IMR-90 (cell line): ENCODE results near the gene FN1. TPM values are rescaled to one million over a fixed set of nuclear protein-coding genes. Genes with fewer than 3 reads are reported as not detected.

Experiments used
- ATAC-seq: fragments of 200-7000 bp; cut with Tn5 transposase; 2 replicates; pipeline ENCODE4 v1.9.1; 2020; ENCODE audit warnings: low read depth, mild to moderate bottlenecking, moderate library complexity
- BruUV-seq: library from RNA; stranded (reverse); fragments of 400-500 nt; replicated peaks from 2 replicates; lab custom pipeline; 2021; lab: Mats Ljungman, UMichigan
- CTCF ChIA-PET: fragments of 300-600 bp; formaldehyde crosslinking; extraction: SDS; loops from one replicate; lab custom pipeline; 2021; ENCODE audit warnings: antibody characterized with exemption; lab: Yijun Ruan, JAX
- POLR2A ChIA-PET: fragments of 300-600 bp; sonication (Branson Sonifier 250); formaldehyde crosslinking; loops from one replicate; lab custom pipeline; 2022; ENCODE audit warnings: antibody characterized with exemption; ENCODE audit not compliant: unreplicated experiment; lab: Charles Lee
- DNase-seq: peaks from one replicate; pipeline ENCODE4 v3.0.0; 2013
- H2AFZ ChIP-seq: replicated peaks from 2 replicates; pipeline ENCODE3; 2013; ENCODE audit warnings: low read length, mild to moderate bottlenecking; ENCODE audit not compliant: poor library complexity
- H2AK5ac ChIP-seq: 2 replicates; pipeline ENCODE4 v1.6.1; 2013; ENCODE audit warnings: low read depth, low read length, inconsistent platforms
- H2AK9ac ChIP-seq: replicated peaks from 2 replicates; pipeline ENCODE3; 2013; ENCODE audit warnings: mild to moderate bottlenecking, low read depth, low read length, moderate library complexity; ENCODE audit not compliant: poor library complexity
- H2BK120ac ChIP-seq: 2 replicates; pipeline ENCODE4 v1.6.1; 2013; ENCODE audit warnings: low read depth, low read length, inconsistent platforms
- H2BK15ac ChIP-seq: 3 replicates; pipeline ENCODE4 v1.6.1; 2013; ENCODE audit warnings: low read depth, low read length, inconsistent platforms
- H2BK20ac ChIP-seq: 2 replicates; pipeline ENCODE4 v1.6.1; 2013; ENCODE audit warnings: low read depth, mild to moderate bottlenecking, inconsistent platforms, low read length, moderate library complexity
- H2BK5ac ChIP-seq: 2 replicates; pipeline ENCODE4 v1.6.1; 2013; ENCODE audit warnings: mild to moderate bottlenecking, low read depth, low read length, inconsistent platforms; ENCODE audit not compliant: poor library complexity, severe bottlenecking
- H3K14ac ChIP-seq: replicated peaks from 2 replicates; pipeline ENCODE4 v1.6.1; 2013; ENCODE audit warnings: low read depth, low read length, inconsistent platforms
- H3K18ac ChIP-seq: 2 replicates; pipeline ENCODE4 v1.6.1; 2013; ENCODE audit warnings: low read depth, low read length, control low read depth
- H3K23ac ChIP-seq: 2 replicates; pipeline ENCODE4 v1.6.1; 2013; ENCODE audit warnings: low read depth, low read length, inconsistent platforms
- H3K27ac ChIP-seq: 2 replicates; pipeline ENCODE4 v1.5.1; 2013; ENCODE audit warnings: mild to moderate bottlenecking, control low read depth, low read length; ENCODE audit not compliant: insufficient read depth
- H3K27me3 ChIP-seq: 2 replicates; pipeline ENCODE4 v1.6.1; 2013; ENCODE audit warnings: low read length; ENCODE audit not compliant: control insufficient read depth, insufficient read depth
- H3K36me3 ChIP-seq: 2 replicates; pipeline ENCODE4 v1.6.1; 2013; ENCODE audit warnings: low read length, mixed read lengths; ENCODE audit not compliant: control insufficient read depth, insufficient read depth
- H3K4ac ChIP-seq: 2 replicates; pipeline ENCODE4 v1.6.1; 2013; ENCODE audit warnings: low read depth, low read length, inconsistent platforms
- H3K4me1 ChIP-seq: 2 replicates; pipeline ENCODE4 v1.6.1; 2013; ENCODE audit warnings: low read length, mixed read lengths; ENCODE audit not compliant: control insufficient read depth, insufficient read depth
- H3K4me2 ChIP-seq: 2 replicates; pipeline ENCODE4 v1.6.1; 2013; ENCODE audit warnings: low read depth, mild to moderate bottlenecking, control low read depth, low read length, moderate library complexity
- H3K4me3 ChIP-seq: 2 replicates; pipeline ENCODE4 v1.5.1; 2013; ENCODE audit warnings: low read depth, mild to moderate bottlenecking, control low read depth, low read length, moderate library complexity; ENCODE audit not compliant: insufficient read depth
- H3K56ac ChIP-seq: 2 replicates; pipeline ENCODE4 v1.6.1; 2013; ENCODE audit warnings: low read length, inconsistent platforms; ENCODE audit not compliant: insufficient read depth; ENCODE audit errors: extremely low read depth
- H3K79me1 ChIP-seq, 2 experiments: 2 replicates each; pipeline ENCODE4 v1.6.1; 2013; ENCODE audit warnings: low read length in 2 of 2, inconsistent platforms in 1 of 2, low read depth in 1 of 2
- H3K9ac ChIP-seq: 2 replicates; pipeline ENCODE4 v1.6.1; 2013; ENCODE audit warnings: low read depth, low read length, control low read depth
- H3K9me1 ChIP-seq: 2 replicates; pipeline ENCODE4 v1.6.1; 2013; ENCODE audit warnings: low read length, inconsistent platforms; ENCODE audit not compliant: insufficient read depth
- H3K9me3 ChIP-seq: 2 replicates; pipeline ENCODE4 v1.6.1; 2013; ENCODE audit warnings: low read length; ENCODE audit not compliant: control insufficient read depth, insufficient read depth
- H4K20me1 ChIP-seq: 2 replicates; pipeline ENCODE4 v1.6.1; 2013; ENCODE audit warnings: low read length, inconsistent platforms; ENCODE audit not compliant: insufficient read depth
- H4K5ac ChIP-seq: 2 replicates; pipeline ENCODE4 v1.6.1; 2013; ENCODE audit warnings: mild to moderate bottlenecking, low read depth, low read length, control low read depth
- H4K8ac ChIP-seq, 2 experiments: 2 replicates each; pipeline ENCODE4 v1.6.1; 2013; ENCODE audit warnings: low read depth in 2 of 2, low read length in 2 of 2, control low read depth in 1 of 2, inconsistent platforms in 1 of 2
- H4K91ac ChIP-seq: 2 replicates; pipeline ENCODE4 v1.6.1; 2013; ENCODE audit warnings: low read depth, low read length, inconsistent platforms; ENCODE audit not compliant: insufficient read depth
- whole genome bisulfite sequencing, 2 experiments: methylation state at CpG; one replicate each; pipeline versions ENCODE4 v1.1.5 to v1.1.7; 2013; ENCODE audit warnings: missing lambda C conversion rate in 2 of 2; ENCODE audit not compliant: insufficient read length in 1 of 2; ENCODE audit errors: extremely low coverage in 2 of 2; 5-methylcytosine and 5-hydroxymethylcytosine counted together
- dilution Hi-C: fragments of 300-500 bp; cut with HindIII; formaldehyde crosslinking; loops from one replicate; pipeline ENCODE4 v1.14.3; 2018; ENCODE audit warnings: low sequenced_read_pairs; ENCODE audit not compliant: unreplicated experiment
- in situ Hi-C: fragments of 300-500 bp; cut with MboI; formaldehyde crosslinking; loops from 3 replicates; pipeline ENCODE4 v1.14.3; 2019; ENCODE audit warnings: low sequenced_read_pairs, inconsistent platforms, mixed read lengths
- intact Hi-C: fragments of 100-400 bp; cut with micrococcal nuclease; formaldehyde crosslinking; loops from 2 replicates; pipeline ENCODE4 v1.10.0; 2022
- polyA plus RNA-seq, 3 experiments: library from polyadenylated mRNA; depleted of rRNA; stranded (reverse); fragments of >200 nt; gene quantifications; 2 replicates each; pipeline ENCODE4 v1.2.3, GENCODE V29; 2012; ENCODE audit warnings: low replicate concordance in 1 of 3
- total RNA-seq: library from RNA; depleted of rRNA; stranded (reverse); fragments of >200 nt; gene quantifications from 2 replicates; pipeline ENCODE4 v1.2.3, GENCODE V29; 2012
- TF ChIP-seq, protein P1 (sequence below): conservative IDR thresholded peaks from 2 replicates; pipeline ENCODE4 v1.5.1; 2012; ENCODE audit warnings: mild to moderate bottlenecking, low read depth, low read length, improper control_type of control experiment

Gene FN1
- total and polyA plus RNA-seq, 2 of the 4 experiments (the other 2 are of a cell fraction), result 8,243 to 13,004 TPM

GRCh38 chr2:215320679-215321078 lies 115.2 kb downstream of the FN1 start:
- no peak overlapping the region for H2AK5ac ChIP-seq
- intact Hi-C loops (no loop called here), in situ Hi-C loops (no loop called here), dilution Hi-C loops (no loop called here)
- no peaks in the 10 kb centered on the region for H3K27me3 ChIP-seq
- no peak overlapping the region for H3K23ac ChIP-seq
- ATAC-seq (no peak), DNase-seq (no peak)
- no peak overlapping the region for H4K91ac ChIP-seq
- CTCF ChIA-PET, result no interaction called here
- no peak overlapping the region for H3K4me3 ChIP-seq
- no peak overlapping the region for H3K4ac ChIP-seq
- no peak overlapping the region for H3K9ac ChIP-seq
- no TSS peak for BruUV-seq
- no peak overlapping the region for H4K5ac ChIP-seq
- H3K4me2 ChIP-seq, result no peak overlapping the region
- no peak overlapping the region for H2BK15ac ChIP-seq
- H2BK5ac ChIP-seq, result no peak overlapping the region
- H3K79me1 ChIP-seq, result peaks cover 16 to 20% of the 10 kb centered on the region in 2 experiments
- no peak overlapping the region for H2BK20ac ChIP-seq
- H3K56ac ChIP-seq, result no peak overlapping the region
- TF ChIP-seq, protein P1, sequence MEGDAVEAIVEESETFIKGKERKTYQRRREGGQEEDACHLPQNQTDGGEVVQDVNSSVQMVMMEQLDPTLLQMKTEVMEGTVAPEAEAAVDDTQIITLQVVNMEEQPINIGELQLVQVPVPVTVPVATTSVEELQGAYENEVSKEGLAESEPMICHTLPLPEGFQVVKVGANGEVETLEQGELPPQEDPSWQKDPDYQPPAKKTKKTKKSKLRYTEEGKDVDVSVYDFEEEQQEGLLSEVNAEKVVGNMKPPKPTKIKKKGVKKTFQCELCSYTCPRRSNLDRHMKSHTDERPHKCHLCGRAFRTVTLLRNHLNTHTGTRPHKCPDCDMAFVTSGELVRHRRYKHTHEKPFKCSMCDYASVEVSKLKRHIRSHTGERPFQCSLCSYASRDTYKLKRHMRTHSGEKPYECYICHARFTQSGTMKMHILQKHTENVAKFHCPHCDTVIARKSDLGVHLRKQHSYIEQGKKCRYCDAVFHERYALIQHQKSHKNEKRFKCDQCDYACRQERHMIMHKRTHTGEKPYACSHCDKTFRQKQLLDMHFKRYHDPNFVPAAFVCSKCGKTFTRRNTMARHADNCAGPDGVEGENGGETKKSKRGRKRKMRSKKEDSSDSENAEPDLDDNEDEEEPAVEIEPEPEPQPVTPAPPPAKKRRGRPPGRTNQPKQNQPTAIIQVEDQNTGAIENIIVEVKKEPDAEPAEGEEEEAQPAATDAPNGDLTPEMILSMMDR, result no peak
- no peak overlapping the region for H4K8ac ChIP-seq
- H3K36me3 ChIP-seq, result peaks cover 31% of the 10 kb centered on the region
- no CpG with 5 or more reads among the region's 7 CpGs for WGBS, 2 experiments
- no peak overlapping the region for H3K14ac ChIP-seq
- no peaks in the 10 kb centered on the region for H4K20me1 ChIP-seq
- H3K18ac ChIP-seq, result no peak overlapping the region
- POLR2A ChIA-PET, result no interaction called here
- H3K27ac ChIP-seq, result no peak overlapping the region
- H3K9me1 ChIP-seq, result no peaks in the 10 kb centered on the region
- H2BK120ac ChIP-seq, result no peak overlapping the region
- H2AK9ac ChIP-seq, result no peak overlapping the region
- no peaks in the 10 kb centered on the region for H3K9me3 ChIP-seq
- H2AFZ ChIP-seq, result no peak overlapping the region
- H3K4me1 ChIP-seq, result no peaks in the 10 kb centered on the region; the same call in 1 of the 2 replicates
